Adrenal gland (tissue), 5 donors: ENCODE measurements around the gene HSF2BP.

Source experiments
- POLR2A ChIP-seq, 2 donors: fragments of 450-650 bp; IDR thresholded peaks; one replicate each; pipeline ENCODE4 v1.6.1; 2017; ENCODE audit warnings: antibody characterized with exemption in 2 of 2, mild to moderate bottlenecking in 2 of 2, moderate library complexity in 1 of 2
- TF ChIP-seq, protein P1 (sequence below), 6 experiments: fragments of 450-650 bp in 4 of 6; fragments of 200-600 bp in 2 of 6; sonication (generic) in 1 of 6; IDR thresholded peaks; 1 replicate in 5 of 6; 2 replicates in 1 of 6; pipeline versions ENCODE4 v1.5.1 to v1.8.0; 2016 to 2021; ENCODE audit warnings: antibody characterized with exemption in 6 of 6, mild to moderate bottlenecking in 2 of 6, moderate library complexity in 1 of 6
- donor health status: DM: no; HTN: no; CAD: no.

DNA sequence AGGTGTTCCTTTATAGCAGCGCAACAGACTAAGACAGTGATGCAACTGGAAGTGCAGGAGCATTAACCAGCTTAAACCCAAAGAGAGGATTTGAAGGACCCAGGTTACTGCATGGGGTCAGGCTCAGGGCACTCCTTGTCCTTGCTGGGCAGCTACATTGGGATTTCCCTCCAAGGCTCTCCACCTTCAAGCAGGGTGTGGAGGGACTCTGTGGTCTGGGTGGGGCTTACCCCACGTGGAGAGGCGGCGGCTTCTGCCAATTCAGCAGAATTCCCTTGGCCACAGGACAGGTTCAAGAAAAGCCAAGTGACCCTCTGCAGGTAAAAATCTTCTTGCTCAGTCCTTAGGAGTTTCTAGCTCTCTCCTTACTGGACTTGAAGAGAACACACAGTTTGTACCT, 6.6 kb upstream of the HSF2BP start:
- TF ChIP-seq, protein P1, sequence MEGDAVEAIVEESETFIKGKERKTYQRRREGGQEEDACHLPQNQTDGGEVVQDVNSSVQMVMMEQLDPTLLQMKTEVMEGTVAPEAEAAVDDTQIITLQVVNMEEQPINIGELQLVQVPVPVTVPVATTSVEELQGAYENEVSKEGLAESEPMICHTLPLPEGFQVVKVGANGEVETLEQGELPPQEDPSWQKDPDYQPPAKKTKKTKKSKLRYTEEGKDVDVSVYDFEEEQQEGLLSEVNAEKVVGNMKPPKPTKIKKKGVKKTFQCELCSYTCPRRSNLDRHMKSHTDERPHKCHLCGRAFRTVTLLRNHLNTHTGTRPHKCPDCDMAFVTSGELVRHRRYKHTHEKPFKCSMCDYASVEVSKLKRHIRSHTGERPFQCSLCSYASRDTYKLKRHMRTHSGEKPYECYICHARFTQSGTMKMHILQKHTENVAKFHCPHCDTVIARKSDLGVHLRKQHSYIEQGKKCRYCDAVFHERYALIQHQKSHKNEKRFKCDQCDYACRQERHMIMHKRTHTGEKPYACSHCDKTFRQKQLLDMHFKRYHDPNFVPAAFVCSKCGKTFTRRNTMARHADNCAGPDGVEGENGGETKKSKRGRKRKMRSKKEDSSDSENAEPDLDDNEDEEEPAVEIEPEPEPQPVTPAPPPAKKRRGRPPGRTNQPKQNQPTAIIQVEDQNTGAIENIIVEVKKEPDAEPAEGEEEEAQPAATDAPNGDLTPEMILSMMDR (IDR thresholded peaks at IDR 0.05): no peak
- no peak for TF ChIP-seq POLR2A (IDR thresholded peaks at IDR 0.05)
